Hematopoietic multipotent progenitor cell treated with erythropoietin and hydrocortisone succinate and interleukin-3 and kit ligand, for 17 days (in vitro differentiated cells): Measurements from ENCODE around the gene UBL3.

Experiments
- DNase-seq: peaks from one replicate; pipeline ENCODE4 v3.0.0-alpha.2; 2015; ENCODE audit warnings: low spot score

The UBL3 gene

DNA sequence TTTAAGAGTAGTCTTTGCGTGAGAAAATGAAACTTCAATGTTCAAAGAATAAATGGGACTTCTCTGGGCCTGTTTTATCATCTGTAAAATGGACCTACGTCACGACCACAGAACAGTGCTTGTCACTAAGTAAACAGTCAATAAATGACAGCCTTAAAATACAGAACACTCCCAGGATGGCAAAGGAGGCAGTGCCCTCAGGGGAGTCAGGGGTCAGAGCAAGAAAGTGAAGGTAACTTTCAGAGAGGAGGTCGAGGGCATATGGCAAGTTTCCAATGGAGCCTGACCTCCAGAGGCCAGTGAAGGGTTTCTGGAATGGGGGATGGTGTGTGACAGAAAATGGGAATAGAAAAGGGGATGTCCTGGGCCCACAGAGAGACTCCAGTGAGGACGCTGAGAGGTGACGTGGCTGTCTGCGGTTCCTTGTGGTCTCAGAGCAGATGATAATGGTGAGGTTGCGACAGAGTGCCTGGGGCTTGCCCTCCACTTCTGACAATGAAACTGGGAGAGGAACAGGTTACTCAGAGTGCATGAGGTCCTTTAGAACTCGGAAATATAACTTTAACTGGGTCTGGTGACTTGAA, 91.8 kb downstream of the UBL3 start:
- no peak for DNase-seq

DNA sequence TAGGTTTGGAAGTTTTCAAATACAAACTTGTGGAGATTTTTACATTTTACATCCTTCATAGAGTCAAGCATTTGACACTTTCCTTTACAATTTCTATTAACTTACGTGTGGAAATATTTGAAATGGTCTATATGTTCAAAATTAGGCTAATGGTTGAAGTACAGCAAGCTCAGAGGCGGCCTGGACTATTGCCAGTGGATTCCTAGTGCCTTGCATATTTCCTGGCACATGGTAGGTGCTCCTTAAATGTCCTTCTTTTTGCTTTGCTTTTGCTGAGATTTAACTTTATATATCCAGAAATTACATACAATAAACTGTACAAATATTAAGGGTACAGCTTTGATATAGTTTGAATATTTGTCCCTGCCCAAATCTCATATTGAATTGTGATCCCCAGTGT, 93.9 kb downstream of the UBL3 start:
- no peak for DNase-seq

DNA sequence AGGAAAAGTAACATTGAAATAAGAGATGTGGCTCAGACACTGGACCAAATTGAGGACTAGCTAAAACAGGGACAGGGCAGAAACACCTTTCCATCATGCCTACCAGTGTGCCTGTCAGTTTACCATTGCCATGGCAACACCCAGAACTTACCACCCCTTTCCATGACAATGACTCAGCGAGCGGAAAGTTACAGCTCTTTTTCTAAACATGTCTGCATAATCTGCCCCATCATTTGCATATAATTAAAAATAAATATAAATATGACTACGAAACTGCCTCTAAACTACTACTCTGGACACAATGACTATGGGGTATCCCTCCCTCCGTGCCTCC, 96.0 kb downstream of the UBL3 start:
- no peak for DNase-seq

DNA sequence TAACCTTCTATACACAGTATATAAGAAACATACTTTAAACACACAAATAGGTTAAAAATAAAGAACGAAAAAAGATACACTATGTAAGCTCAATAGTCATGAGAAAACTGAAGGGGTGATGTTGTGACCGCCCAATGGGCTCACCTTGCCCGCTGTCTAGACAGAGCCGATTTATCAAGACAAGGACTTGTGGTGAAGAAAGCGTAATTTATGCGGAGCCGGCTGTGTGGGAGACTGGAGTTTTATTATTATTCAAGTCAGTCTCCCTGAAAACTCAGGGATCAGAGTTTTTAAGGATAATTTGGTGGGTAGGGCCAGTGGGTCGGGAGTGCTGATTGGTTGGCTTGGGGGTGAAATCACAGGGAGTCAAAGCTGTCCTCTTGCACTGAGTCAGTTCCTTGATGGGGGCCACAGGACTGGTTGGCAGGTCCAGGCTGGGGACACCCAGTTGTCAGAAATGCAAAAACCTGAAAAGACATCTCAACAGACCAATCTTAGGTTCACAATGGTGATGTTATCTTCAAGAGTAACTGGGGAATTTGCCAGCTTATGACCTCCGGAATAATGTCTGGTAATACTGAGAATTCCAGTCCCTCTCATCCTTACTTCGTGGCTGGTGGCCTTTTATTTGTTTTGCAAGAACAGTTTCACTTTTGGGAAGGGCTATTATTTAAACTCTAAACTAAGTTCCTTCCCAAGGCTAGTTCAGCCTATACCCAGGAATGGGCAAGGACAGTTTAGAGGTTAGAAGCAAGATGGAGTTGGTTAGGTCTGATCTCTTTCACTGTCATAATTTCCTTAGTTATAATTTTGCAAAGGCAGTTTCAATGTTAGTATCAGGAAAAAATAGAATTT, 96.6 kb downstream of the UBL3 start:
- DNase-seq: no peak

DNA sequence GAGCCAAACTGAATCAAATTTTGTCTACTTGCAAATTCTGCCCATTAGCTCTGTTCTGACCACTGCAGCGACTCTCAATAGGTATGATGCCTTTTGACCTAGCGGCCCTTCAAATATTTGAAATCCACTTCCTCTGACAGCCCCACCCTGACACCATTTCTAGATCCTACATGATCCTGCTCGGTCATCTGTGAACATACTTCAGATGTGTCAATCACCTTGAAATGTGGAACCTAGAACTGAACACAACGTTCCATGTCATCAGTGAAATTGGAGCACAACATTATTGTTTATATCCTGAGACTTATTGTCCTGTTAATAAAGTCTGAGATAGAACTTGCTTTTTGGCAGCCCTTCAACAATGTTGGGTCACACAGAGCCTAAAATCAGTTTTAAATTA, 98.2 kb downstream of the UBL3 start:
- no peak for DNase-seq

DNA sequence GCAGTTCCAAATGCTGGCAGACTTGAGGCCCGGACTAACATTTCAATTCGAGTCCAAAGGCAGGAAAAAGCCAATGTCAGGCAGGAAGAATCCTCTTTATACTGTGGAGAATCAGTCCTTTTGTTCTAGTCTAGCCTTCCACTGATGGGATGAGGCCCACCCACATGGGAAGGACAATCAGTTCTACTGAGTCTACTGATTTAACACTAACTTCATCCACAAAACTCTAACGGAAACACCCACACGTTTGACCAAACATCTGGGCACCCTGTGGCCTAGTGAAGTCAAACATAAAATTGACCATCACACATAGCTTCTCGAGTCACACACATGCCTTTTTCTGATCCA, 100.3 kb downstream of the UBL3 start:
- no peak for DNase-seq

DNA sequence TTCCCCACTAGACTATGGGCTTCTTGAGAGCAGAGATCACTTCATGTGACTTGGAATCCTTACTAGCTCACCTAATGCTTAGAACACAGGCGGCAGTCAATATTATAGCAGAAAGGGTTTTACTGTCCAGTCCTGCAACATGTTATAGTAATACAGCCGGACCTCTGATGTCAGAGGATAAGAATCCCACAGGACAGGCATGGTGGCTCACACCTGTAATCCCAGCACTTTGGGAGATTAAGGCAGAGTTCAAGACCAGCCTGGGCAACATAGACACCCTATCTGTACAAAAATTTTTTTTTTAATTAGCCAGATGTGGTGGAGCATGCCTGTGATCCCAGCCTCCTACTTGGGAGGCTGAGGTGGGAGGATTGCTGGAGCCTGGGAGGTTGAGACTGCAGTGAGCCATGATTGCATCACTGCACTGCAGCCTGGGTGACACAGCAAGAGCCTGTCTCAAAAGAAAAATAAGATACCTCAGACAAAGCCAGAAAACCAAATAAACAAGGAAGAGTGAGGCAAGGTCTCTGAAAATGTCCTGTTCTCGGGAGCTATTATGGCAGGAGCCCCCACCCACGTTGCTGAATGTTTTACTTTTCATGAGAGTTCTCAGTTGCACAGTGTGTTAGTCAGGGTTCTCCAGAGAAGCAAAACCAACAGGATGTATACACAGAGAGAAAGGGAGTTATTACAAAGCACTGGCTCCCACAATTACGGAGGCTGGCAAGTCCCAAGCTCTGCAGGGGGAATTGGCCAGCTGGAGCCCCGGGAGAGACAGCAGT, 100.8 kb downstream of the UBL3 start:
- DNase-seq: no peak

DNA sequence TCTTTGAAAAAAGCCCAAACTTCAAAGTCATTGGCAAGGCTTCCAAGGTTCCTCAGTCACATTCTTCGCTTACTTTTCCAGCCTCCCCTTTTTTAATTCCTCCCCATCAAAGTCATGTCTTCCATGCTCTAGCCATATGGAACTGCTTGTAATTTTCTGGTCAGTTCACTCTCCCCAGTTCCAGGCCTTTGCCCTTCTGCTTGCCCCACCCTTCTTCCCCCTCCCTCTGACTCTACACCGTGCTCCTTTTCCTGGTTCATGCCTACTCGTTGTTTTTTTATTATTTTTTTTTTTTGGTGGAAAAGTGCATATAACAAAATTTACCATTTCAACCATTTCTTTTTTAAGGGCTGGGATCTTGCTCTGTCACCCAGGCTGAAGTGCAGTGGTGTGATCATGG, 102.3 kb downstream of the UBL3 start:
- DNase-seq: no peak

DNA sequence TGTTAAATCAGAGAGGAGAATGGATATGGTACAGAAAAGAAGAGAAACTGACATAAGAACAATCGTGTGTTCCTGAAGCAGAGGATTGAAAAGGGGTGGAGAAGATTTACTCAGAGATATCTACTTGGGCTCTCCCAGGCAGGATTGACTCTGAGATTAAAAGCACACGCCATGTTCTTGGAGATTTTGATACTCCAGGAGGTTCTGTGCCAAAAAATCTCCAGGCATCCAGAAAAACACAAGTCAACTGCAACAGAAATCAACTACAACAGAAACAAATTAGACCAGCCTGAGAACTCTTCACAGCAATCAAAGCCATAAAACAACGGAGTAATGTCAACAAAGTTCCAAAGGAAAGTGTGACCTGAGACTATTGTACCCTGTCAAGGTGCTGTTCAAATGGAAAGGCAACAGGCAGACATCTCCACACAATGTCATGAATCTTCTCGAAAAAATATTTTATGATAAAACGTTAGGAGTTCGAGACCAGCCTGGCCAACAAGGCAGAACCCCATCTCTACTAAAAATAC, 104.2 kb downstream of the UBL3 start:
- DNase-seq: no peak

DNA sequence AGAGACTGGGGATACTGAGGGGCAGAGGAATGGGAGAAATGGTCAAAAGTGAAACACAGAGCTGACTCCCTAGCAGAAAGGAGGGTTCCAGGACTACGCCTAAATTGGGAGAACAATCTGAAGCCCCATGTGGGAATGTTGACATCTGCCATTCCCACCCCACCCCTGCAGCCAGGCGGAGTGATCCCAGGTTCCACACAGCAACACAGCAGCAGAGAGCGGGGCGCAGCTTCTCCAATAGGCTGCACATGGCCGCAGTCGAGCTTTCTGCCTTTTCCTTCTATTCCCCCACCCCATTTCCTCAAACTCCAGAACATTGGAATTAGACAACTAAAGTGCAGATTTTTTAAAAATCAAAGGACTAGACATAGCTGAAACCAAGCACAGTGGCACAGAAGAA, 104.7 kb downstream of the UBL3 start:
- no peak for DNase-seq

DNA sequence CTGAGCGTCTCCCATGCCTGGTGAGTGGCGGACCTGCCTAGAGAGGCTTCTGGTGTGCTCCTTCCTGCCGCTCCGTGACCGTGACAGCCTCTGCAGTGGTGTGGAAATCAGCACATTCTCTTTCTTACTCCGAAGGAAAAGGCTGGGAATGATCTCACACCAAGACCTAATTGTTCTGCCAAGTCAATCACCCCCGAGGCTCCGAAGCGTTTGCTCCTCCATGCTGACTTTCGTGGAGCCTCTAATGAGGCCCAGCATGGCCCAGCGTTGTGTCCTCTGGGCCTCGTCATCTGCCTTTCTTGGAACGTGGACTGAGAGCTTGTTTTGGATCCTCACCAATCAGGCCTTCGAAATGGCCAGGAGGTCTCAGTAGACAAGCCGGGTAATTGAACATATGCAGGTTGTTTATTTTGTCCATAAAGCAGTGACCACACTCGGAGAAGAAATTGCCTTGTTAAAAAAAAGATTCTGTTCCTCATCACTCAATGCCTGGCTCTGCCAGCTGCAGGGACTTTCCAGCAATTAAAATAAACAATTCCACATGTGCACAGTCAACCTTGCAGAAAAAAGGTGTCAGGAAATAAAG, 107.1 kb downstream of the UBL3 start:
- no peak for DNase-seq

DNA sequence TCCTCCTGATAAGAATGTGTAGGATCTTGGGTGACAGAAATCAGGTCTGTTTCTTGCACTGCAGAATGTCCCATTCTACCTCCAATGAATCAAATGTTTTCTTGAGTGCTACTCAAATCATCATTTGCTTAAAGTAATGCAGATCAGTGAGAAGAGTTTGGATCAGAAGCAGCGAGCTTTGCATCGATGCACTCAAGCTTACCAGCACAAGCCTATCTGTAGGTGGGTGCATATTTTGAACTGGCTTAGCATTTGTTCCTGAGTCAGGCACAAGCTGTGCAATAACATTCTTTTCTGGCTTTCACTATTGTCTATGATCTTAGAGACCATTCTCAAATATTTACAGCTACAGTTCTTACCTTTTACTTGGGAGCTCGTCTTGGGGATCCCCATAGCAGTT, 109.5 kb downstream of the UBL3 start:
- no peak for DNase-seq

DNA sequence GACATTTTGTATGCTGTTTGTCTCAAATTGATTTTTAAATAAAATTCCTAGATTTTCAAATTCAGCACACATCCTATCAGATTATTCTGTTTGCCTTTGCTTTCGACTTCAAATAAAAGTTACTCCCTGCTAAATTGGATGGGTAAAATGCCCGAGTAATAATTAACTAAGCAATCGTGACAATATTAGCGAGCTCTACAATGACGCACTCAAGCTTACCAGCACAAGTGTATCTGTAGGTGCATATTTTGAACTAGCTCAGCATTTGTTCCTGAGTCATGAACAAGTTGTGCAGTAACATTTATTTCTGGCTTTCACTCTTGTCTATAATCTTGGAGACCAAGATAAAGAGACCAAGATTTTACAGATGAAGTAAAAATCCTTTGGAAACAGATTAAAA, 113.4 kb downstream of the UBL3 start:
- no peak for DNase-seq

DNA sequence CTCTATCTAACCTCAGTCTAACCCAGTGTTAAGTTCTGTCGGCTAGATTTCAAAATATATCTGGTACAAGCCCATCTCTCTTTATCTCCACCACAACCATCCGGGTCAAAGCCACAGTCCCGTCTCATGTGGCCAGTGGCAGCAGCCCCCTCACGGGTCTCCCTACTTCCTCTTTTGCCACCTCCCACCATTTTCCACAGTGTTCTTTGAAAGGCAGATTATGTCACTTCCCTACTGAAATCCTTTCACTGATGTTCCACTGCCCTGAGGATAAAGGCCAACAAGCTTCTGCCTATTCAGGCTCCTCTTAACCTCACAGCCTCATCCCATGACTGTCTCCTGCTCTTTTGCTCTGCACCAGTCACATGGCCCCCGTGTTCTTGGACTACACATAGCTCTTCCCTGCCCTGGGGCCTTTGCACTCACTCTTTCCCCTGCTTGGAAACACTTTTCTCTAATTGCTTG, 117.2 kb downstream of the UBL3 start:
- DNase-seq: no peak

DNA sequence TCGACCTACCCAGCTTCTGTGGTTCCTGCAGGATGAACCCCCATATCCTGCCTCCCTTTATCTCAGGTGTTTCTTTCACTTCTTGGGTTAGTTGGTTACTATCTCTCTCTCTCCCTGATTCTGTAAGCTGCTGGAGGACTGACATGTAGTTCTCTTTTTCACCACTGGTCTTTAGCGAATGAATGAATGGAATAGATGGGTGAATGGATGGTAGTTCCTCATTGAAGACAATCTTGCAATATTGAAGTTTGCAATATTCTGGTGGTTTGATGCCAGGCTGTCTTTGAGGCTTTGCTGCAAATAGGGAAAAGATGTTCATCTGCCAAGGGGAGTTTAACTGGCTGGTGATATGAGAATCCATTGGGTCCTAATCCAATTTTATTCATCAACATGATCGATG, 120.2 kb downstream of the UBL3 start:
- DNase-seq: no peak

DNA sequence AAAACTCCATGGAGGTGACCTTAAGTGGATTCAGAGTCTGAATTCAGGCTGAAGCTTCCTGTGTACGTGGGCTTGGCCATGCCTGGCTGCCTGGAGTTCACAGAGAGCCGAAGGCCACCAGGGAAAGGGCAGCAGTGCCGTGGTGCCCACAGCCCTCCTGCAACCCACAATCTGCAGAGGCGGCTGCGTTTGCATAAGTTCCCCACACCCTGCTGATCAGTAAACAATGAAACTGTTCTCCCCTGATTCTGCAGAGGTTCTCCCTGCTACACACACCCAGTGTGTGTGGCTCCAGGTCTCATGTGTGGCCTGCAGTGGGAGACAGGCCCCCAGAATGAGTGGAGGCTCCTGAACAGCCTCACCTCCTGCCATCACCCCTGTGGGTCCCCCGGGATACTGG, 128.0 kb downstream of the UBL3 start:
- DNase-seq: no peak

DNA sequence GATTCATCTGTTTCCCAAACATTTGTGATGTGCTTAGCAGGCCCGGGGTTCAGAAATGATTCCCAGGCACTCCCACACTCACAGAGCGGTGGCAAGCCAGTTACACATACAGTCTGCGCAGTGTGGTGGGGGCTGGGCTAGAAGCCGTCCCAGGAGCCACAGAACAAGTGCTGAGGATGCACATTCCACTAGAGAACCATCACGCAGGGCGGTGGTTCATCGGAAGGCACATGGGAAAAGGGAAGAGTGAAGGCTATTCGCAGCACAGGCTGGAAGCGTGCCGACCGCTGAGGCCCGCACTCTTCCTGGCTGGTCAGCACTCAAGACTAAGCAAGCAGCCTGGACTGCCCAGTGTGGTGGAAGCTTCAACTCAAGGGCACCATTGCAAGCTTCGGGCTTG, 128.7 kb downstream of the UBL3 start:
- DNase-seq: no peak

DNA sequence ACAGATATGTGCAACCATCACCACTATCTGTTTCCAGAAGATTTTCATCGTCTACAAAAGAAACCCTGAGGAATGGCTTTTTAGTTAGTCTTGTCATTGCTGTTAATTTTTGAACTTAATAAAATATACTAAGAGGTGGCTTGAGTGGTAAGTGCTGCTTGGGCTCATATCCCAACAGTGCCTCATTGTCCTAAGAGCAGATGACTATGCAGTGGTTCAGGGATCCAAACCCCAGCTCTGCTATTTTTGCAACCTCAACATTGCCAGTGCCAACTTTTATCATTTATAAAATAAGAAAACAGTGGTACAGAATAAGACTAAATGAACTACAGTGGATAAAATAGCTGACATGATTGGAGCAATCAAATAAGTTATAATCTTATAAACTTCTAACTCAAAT, 131.7 kb downstream of the UBL3 start:
- DNase-seq: no peak

DNA sequence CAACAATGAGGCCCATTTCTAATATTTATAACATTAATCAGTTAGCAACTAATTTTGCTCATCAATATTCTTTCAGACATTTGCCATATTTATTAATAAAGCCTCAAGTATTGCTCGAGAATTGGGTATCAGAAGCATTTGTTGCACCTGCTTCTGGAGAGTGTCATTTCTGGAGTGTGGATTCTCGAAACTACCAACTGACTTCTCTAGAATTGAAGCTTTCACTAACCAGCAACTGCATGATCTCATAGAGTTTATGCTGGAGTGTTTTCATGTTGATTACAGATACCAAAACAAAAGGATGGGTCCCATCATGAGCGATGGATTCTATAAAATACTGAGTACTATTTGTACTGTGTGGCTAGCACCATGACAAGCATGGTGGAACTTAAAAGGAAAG, 133.9 kb downstream of the UBL3 start:
- no peak for DNase-seq
